HG03280 (cell line): ENCODE measurements around the gene CCDC63.

Source experiments
- ATAC-seq: cut with Tn5 transposase; IDR thresholded peaks from one replicate; pipeline ENCODE4 v1.9.1; 2021; ENCODE audit warnings: mild to moderate bottlenecking, moderate library complexity; ENCODE audit not compliant: unreplicated experiment

Gene CCDC63

DNA sequence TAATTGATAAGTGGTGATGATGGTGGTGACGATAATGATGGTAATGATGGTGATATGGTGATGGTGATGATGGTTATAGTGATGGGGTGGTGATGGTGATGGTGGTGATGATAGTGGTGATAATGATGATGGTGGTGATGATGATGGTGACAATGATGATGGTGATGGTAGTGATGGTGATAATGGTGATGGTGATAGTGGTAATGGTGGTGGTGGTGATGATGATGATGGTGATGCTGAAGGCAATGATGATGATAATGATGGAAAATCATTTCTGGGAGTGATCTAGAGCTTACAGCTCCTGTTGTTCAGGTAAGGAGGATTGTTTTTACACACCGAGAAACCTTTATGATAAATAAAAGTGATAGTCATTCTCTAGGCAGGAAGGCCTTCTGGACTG lies 33.9 kb downstream of the CCDC63 start:
- no peak for ATAC-seq

DNA sequence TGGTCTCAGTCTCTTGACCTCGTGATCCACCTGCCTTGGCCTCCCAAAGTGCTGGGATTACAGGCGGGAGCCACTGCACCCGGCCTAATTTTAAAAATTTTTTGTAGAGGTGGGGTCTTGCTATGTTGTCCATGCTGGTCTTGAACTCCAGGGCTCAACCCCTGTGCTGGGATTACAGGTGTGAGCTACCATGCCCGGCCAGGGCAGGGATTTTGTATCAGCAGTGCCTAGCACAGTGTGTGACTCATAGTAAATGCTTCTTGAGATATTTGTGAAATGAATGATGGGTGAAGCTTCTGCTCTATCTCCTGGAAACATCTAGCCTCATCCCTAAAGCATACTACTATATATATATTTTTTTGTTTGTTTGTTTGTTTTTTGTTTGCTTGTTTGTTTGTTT lies 36.5 kb downstream of the CCDC63 start:
- no peak for ATAC-seq

DNA sequence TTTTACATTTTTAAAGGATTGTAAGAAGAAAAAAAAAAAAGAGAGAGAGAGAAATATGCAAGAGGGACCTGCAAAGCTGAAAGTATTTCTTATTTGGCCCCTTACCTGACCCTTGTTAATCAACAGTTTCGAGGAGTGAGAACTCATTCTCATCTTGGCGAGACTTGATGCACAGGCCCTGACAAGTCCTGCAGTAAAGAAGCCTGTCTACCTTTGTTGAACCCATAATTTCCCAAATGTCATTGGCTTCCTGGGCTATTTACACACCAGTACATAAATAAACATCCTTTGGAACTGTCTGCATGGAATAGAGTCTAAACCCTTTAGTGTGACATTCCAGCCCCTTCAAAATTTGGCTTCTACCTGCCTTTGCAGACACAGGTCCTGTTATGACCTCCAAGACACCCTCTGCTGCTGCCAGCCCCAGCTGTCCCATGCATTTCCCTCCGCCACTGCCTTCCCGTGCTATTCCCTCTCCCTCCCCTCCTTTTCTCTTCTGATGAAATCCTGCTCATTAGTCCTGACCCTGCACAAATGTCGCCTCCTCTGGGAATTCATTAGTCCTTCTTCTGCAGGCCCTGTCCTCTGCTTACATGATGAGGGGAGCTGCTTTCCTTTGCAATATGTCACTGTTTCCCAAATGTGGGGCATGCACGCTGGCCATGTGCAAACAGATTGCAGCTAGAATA lies 38.5 kb downstream of the CCDC63 start:
- ATAC-seq = no peak

DNA sequence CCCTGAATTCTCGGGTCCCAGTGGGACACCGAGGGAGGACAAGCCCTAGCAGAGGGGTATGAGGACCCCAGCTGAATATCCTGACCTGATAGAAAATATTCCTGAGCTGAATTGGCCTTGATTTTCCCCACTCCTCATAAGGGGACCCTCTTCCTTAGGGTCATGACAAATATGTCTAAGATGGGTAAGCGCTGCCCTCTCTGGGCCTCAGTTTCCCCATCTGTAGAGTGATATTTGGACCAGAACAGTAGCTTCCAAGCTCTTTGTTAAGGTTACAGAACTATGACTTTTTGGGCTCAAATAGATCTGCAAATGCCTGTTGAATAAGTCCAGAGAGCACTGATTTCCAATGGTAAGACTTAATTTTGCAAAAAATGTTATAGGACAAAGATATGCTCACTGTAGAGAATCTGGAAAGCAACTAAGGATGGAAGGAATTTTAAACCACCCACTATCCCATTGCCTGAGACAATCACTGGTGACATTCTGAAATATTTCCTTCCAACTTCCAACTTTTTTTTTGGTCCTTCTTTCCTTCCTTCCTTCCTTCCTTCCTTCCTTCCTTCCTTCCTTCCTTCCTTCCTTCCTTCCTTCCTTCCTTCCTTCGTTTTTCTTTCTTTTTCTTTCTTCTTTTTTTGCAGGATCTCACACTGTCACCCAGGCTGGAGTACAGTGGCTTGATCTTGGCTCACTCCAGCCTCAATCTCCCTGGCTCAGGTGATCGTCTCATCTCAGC lies 41.6 kb downstream of the CCDC63 start:
- ATAC-seq = no peak

DNA sequence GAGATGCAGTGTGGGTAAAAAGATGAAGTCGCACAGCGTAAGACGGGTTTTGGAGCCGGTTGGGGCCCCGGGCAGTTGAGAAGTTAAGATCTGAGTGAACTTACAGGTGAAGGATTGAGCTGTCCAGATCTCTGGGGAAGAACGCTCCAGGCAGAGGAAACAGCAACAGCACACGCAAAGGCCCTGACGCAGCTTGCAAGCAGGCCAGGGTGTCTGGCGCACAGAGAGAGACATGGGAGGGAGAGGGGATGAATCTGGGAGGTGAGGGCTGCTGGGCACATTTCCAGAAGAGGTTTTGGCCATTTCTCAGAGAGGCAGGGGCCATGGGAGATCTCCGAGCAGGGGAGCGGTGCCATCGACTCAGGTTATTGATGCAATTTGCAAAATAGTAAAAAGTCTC lies 42.6 kb downstream of the CCDC63 start:
- ATAC-seq = no peak

DNA sequence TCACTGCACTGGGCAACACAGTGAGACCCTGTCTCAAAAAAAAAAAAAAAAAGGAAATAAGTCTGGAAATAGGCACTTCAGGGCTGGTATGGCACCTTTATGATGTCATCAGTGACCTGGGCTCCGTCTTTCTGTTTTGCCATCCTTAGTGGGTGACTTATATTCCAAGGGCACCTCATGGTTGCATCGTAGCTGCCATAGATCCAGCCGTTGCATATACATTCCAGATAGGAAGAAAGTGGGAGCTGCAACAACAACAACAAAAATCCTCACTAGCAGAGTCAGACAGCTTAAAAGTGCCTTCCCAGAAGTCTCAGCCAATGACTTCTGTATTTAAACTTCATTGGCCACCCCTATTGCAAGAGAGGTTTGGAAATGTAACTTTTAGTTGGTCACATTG lies 47.2 kb downstream of the CCDC63 start:
- no peak for ATAC-seq

DNA sequence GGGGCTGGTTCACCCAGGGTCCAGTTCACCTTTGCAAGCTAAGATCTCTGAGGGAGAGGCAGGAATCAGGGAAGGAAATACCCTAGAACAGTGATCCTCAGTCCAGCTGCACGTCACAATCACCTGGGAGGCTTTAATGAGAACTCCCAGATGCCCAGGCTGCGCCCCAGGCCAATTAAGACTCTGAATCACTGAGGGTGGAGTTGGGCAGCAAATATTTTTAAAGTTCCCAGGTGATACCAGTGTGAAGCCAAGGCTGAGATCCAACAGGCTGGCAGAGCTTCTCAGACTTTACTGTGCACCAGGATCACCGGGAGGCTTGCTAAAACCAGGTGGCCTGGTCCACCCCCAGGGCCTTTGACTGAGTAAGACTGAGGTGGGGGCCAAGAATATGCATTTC lies 49.8 kb downstream of the CCDC63 start:
- ATAC-seq = no peak

DNA sequence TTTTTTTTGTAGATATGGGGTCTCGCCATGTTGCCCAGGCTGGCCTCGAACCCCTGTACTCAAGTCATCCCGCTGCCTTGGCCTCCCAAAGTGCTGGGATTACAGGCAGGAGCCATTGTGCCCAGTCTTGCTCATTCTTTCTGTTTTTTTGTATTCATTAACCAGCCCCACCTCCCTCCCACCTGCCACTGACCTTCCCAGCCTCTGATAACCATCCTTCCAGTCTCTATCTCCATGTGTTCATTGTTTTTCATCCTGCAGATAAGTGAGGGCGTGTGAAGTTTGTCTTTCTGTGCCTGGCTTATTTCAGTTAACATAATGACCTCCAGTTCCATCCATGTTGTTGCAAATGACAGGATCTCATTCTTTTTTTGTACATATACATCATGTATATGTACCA lies 54.6 kb downstream of the CCDC63 start:
- ATAC-seq = no peak

DNA sequence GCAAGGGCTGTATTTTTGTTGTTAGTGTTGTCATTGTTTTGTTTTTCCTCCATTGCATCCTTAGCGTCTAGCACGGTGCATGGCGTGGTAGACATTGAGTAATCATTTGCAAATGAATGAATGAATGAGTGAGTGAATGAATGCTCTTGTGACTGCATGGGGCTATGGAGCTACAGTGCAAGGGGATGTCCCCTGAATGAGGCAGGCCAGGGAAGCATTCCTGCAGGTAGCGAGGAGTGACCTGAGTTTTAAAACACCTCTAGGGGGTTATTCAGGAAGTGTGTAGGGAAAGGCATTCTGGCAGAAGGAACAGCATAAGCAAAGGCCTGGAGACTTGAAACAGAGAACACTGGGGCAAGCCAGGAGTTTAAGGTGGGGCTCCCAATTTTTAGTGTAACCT lies 56.7 kb downstream of the CCDC63 start:
- ATAC-seq = no peak

DNA sequence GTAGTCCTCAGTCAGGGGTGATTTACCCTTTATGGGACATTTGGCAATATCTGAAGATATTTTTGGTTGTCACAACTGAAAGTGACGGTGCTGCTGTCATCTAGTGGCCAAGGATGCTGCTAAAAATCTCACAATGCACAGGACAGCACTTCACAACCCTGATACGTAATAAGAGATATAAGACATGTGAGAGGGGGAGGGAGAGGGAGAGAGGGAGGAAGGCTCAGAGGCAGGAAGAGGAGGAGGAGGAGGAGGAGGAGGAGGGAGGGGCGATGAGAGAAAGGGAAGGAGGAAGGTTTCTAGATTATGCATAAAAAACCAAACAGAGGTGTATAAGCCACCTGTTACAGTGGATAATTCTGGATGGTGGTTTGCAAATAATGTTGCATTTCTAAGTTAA lies 59.3 kb downstream of the CCDC63 start:
- ATAC-seq = no peak

DNA sequence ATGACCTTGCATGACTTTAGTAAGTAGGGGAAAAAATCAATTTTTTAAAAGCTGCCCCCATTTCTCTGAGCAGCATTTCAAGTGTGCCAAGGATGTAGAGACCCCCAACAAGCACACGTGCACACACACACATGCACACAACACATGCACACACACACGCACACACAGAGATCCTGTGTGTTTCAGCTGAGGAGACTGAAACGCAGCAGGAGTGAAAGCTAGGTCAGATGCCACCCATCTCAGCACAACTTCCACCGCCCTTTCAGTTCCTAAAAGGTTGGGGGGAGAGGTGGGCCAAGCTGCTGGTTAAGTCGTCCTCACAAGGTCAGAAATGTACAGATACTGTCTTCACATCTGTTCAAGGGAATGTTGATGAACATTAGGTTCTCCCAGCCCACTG lies 59.7 kb downstream of the CCDC63 start:
- no peak for ATAC-seq

DNA sequence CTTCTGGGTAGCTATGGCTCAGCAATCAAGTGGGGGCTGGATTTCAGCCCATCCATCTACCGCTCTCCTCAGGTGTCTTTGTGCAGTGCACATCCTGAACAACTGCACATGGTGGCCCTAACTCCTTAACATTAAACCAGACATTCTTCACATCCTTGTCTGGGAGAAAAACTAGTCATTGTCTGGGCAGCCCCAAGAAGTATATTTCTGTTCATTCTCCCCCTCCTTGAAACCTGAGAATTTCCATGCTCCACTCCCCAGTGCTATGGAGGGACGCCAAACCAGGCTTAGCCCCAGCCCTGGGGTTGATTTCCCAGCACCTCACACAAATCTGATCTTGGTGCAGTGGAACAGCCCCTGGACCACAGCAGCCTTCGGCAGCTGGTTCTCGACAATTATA lies 60.2 kb downstream of the CCDC63 start:
- no peak for ATAC-seq

DNA sequence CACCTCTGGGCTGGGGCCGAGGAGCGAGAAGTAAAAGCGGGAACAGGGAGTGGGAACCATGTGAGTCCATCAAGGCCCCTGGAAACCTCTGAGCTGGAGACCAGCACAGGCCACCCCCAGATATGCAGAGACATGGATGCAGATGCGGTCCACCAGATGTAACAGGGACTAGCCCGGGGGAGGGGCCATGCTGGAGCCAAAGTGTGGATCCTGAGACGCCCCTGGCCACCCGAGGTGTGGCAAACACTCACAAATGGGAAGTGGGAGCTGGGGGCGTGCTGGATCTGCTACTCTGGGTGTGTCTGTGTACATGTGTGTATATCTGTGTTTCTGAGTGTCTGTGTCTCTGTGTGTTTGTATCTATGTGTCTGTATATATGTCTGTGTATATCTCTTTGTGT lies 60.8 kb downstream of the CCDC63 start:
- no peak for ATAC-seq

DNA sequence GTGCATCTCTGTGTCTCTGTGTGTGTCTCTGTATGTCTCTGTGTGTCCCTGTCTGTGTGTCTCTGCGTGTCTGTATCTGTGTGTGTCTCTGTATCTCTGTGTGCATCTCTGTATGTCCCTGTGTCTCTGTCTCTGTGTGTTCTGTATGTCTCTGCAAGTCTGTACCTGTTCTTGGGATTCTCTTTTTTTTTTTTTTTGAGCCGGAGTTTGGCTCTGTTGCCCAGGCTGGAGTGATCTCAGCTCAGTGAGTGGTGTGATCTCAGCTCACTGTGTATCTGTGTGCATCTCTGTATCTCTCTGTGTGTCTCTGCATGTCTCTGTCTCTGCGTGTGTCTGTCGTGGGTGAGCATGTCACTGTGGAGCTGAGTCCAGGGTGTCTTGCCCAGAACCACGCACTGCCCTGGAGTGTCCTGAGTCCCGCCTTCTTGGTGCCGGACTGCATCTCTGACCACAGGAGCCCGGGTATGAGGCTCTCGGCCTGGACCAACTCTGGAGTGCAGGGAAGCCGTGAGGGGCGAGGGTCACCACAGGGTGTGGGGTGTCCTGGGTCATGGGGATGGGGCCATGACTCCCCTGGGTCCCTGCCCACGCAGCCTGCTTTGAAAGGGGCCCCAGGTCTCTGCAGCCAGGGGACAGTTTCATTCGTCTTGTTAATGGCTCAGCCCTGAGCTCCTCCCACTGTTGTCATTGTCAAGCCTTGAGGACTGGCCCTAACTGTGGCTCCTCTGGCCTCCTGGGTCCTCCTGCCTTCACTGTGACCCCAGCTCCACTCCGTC lies 61.8 kb downstream of the CCDC63 start:
- no peak for ATAC-seq

DNA sequence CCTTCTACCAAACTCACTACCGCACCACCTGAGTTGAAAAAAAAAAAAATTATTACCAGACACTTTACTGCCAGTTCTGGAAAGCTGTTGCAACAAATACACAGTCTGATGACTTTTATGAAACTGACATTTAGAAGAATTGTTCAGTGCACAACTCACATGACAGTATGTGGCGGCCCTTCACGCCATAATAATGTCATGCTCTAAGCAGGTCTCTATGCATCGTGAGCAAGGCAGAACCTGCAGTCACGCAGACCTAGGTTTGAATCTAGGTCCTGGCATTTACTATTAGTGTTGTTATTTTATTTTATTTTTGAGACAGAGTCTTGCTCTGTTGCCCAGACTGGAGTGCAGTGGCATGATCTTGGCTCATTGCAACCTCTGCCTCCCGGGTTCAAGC lies 65.5 kb downstream of the CCDC63 start:
- ATAC-seq = no peak

DNA sequence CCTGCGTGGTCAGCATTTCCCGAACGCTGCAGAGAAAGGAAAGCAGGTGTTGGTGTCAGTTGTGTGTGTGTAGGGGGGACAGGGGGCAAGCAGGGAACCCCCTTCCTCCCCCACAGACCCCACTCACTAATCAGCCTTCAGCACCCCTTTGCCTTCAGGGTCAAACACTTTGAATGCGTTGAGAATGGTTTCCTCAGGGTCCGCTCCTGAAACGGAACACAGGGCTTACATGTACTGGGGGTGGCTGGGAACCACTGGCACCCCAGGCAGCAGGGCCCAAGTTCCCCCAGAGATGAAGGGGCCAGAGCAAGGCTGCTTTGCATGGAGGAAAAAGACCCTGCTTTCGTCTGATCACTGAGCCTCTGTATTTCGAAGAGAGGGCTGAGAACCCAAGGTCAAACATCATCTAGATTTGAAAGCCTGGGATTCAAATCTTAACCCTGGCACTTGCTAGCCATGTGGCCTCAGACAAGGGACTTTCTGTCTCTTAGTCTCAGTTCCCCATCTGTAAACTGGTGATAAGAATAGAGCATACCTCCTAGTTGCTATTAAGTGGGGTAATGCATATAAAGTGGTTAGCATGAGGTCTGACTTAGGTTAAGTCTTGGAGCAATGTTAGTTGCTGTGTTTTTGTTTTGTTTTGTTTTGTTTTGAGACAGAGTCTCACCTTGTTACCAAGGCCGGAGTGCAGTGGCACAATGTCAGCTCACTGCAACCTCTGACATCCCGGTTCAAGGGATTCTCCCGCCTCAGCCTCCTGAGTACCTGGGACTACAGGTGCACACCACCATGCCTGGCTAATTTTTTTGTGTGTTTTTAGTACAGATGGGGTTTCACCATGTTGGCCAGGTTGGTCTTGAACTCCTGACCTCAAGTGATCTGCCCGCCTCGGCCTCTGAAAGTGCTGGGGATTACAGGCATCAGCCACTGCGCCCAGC lies 66.6 kb downstream of the CCDC63 start:
- ATAC-seq = peak; percentile 95

DNA sequence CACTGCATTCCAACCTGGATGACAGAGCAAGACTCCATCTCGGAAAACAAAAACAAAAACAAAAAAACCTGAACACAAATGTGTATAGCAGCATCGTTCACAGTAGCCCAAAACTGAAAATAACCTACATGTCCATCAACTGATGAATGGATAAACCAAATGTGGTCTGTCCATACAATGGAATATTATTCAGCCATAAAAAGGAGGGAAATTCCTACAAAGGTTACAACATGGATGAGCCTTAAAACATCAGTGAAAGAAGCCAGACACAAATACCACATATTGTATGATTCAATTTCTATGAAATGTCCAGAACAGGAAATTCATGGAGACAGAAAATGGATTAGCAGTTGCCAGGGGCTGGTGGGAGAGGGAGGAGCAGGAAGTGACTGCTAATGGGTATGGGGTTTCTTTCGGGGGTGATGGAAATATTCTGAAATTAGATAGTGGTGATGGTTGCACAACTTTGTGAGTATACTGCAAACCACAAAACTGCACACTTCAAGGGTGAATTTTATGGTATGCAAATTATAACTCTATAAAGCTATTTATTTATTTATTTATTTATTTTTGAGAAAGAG lies 69.6 kb downstream of the CCDC63 start:
- no peak for ATAC-seq

DNA sequence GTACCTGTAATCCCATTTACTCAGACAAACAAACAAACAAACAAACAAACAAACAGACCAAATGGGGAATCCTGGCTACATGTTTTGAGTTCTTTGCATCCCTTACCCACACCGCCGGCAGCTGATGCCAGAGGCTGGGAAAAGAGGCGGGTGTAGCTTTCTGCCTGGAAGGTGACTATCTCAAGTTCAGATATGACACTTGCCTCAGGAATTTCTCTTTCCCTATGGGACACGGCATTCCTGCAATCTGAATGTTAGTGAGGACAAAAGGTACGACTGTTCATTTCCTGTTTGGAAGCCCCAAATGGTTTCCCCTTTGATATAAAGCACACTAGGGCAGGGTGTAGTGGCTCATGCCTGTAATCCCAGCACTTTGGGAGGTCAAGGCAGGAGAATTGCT lies 70.7 kb downstream of the CCDC63 start:
- no peak for ATAC-seq

DNA sequence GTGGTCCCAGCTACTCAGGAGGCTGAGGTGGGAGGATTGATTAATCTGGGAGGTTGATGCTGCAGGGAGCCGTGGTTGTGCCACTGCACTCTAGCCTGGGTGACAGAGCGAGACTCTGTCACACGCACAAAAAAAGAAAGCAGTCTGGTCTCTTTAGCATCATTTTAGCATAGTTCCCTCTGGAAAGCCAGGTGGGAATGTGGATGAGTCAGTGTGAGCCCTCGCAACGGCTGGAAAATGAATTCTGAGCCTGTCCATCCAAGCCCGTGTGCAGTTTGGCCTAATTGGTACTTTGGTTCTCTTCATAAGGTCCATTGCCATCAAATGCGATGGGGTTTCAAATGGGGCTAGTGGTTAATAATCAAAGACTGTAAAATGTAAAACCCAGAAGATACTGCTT lies 71.2 kb downstream of the CCDC63 start:
- no peak for ATAC-seq

DNA sequence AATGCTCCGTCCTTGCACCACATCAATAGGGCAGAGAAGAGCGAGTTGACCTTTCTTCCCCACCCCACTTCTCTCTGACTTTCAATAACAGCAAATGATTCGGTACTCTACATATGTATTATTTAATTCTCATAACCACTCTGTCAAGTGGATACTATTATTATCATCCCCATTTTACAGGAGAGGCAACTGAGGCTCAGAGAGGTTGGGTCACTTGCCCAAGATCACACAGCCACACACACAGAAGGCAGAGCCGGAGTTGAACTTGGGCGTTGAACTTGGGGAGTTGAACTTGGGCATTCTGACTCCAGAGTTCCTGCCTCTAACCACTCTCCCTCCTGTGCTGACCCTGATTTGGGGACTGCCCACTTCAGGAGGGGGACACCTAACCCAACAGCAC lies 72.9 kb downstream of the CCDC63 start:
- no peak for ATAC-seq
